Mesenchymal stem cell (in vitro differentiated cells and primary cell): Measurements from ENCODE around the gene MYB.

Experiments
- DNase-seq: peaks from one replicate; pipeline ENCODE4 v3.0.0-alpha.2; 2013
- H2AFZ ChIP-seq: one replicate; pipeline ENCODE4 v1.6.1; 2013; ENCODE audit warnings: low read depth, mild to moderate bottlenecking, control low read depth, inconsistent platforms, low read length, moderate library complexity
- H2AK5ac ChIP-seq: 2 replicates; pipeline ENCODE4 v1.6.1; 2013; ENCODE audit warnings: low read length, moderate library complexity, mild to moderate bottlenecking, inconsistent platforms; ENCODE audit not compliant: severe bottlenecking
- H2BK120ac ChIP-seq: one replicate; pipeline ENCODE4 v1.6.1; 2013; ENCODE audit warnings: low read depth, mild to moderate bottlenecking, inconsistent platforms, low read length, moderate library complexity
- H2BK12ac ChIP-seq, 2 experiments: one replicate each; pipeline ENCODE4 v1.6.1; 2013; ENCODE audit warnings: inconsistent platforms in 2 of 2, low read length in 2 of 2, mild to moderate bottlenecking in 2 of 2, moderate library complexity in 2 of 2, control low read depth in 1 of 2
- H2BK15ac ChIP-seq: one replicate; pipeline ENCODE4 v1.6.1; 2013; ENCODE audit warnings: mild to moderate bottlenecking, low read depth, inconsistent platforms; ENCODE audit not compliant: poor library complexity, severe bottlenecking
- H2BK5ac ChIP-seq: 2 replicates; pipeline ENCODE4 v1.6.1; 2013; ENCODE audit warnings: low read depth, mild to moderate bottlenecking, low read length, control low read depth, inconsistent platforms; ENCODE audit not compliant: poor library complexity, severe bottlenecking
- H3K14ac ChIP-seq, 2 experiments: one replicate each; pipeline ENCODE4 v1.6.1; 2013; ENCODE audit warnings: inconsistent platforms in 2 of 2, low read length in 2 of 2, control low read depth in 1 of 2, mild to moderate bottlenecking in 1 of 2, moderate library complexity in 1 of 2
- H3K18ac ChIP-seq, 2 experiments: one replicate each; pipeline ENCODE4 v1.6.1; 2013; ENCODE audit warnings: inconsistent platforms in 2 of 2, low read length in 2 of 2, control low read depth in 1 of 2, low read depth in 1 of 2, mild to moderate bottlenecking in 1 of 2
- H3K23ac ChIP-seq, 2 experiments: one replicate each; pipeline ENCODE4 v1.6.1; 2013; ENCODE audit warnings: inconsistent platforms in 2 of 2, low read length in 2 of 2, mild to moderate bottlenecking in 2 of 2, moderate library complexity in 2 of 2, control low read depth in 1 of 2
- H3K27ac ChIP-seq: 2 replicates; pipeline ENCODE4 v1.5.1; 2013; ENCODE audit warnings: mild to moderate bottlenecking, moderate library complexity, low read length, control low read depth, inconsistent platforms; ENCODE audit not compliant: poor library complexity, severe bottlenecking
- H3K27me3 ChIP-seq, 2 experiments: 2 replicates each; pipeline versions ENCODE4 v1.6.1 to v1.7.0; 2013; ENCODE audit warnings: low read length in 2 of 2, mild to moderate bottlenecking in 2 of 2, moderate library complexity in 2 of 2, control low read depth in 1 of 2, inconsistent platforms in 1 of 2; ENCODE audit not compliant: control insufficient read depth in 1 of 2, insufficient read depth in 1 of 2
- H3K36me3 ChIP-seq, 2 experiments: 2 replicates each; pipeline versions ENCODE4 v1.6.1 to v1.7.0; 2013; ENCODE audit warnings: low read length in 2 of 2, control low read depth in 1 of 2, inconsistent platforms in 1 of 2, low read depth in 1 of 2, mild to moderate bottlenecking in 1 of 2; ENCODE audit not compliant: insufficient read depth in 2 of 2, control insufficient read depth in 1 of 2
- H3K4ac ChIP-seq, 2 experiments: one replicate each; pipeline ENCODE4 v1.6.1; 2013; ENCODE audit warnings: inconsistent platforms in 2 of 2, low read length in 2 of 2, mild to moderate bottlenecking in 2 of 2, moderate library complexity in 2 of 2, control low read depth in 1 of 2, low read depth in 1 of 2
- H3K4me1 ChIP-seq: 2 replicates; pipeline ENCODE4 v1.6.1; 2013; ENCODE audit warnings: low read depth, low read length, control low read depth; ENCODE audit not compliant: control insufficient read depth, insufficient read depth
- H3K4me2 ChIP-seq: 2 replicates; pipeline ENCODE4 v1.6.1; 2013; ENCODE audit warnings: low read length, mild to moderate bottlenecking, inconsistent platforms; ENCODE audit not compliant: poor library complexity, severe bottlenecking
- H3K4me3 ChIP-seq, 2 experiments: 2 replicates each; pipeline versions ENCODE4 v1.5.1 to v1.7.0; 2013; ENCODE audit warnings: low read length in 2 of 2, mild to moderate bottlenecking in 2 of 2, control low read depth in 1 of 2, low read depth in 1 of 2; ENCODE audit not compliant: insufficient read depth in 1 of 2
- H3K79me1 ChIP-seq: replicated peaks from 2 replicates; pipeline ENCODE4 v1.6.1; 2013; ENCODE audit warnings: mild to moderate bottlenecking, control low read depth, low read length, inconsistent platforms; ENCODE audit not compliant: poor library complexity, severe bottlenecking
- H3K9ac ChIP-seq: 2 replicates; pipeline ENCODE4 v1.7.0; 2013; ENCODE audit warnings: mild to moderate bottlenecking, low read length, moderate library complexity
- H3K9me3 ChIP-seq: 2 replicates; pipeline ENCODE4 v1.7.0; 2013; ENCODE audit warnings: mild to moderate bottlenecking, low read length; ENCODE audit not compliant: control insufficient read depth
- H4K8ac ChIP-seq: one replicate; pipeline ENCODE4 v1.6.1; 2013; ENCODE audit warnings: inconsistent platforms, mild to moderate bottlenecking, low read length, moderate library complexity
- H4K91ac ChIP-seq: one replicate; pipeline ENCODE4 v1.6.1; 2013; ENCODE audit warnings: mild to moderate bottlenecking, low read length, inconsistent platforms
- WGBS: methylation state at CpG from one replicate; pipeline ENCODE4 v1.1.7; 2013; ENCODE audit warnings: mixed read lengths; 5-methylcytosine and 5-hydroxymethylcytosine counted together

MYB gene

GRCh38 chr6:135185483-135185882, 4.4 kb downstream of the MYB start:
- H2BK12ac ChIP-seq: no peak overlapping the region
- H3K79me1 ChIP-seq: no peaks in the 10 kb centered on the region
- H3K9me3 ChIP-seq: no peaks in the 10 kb centered on the region
- H3K4ac ChIP-seq: no peak overlapping the region
- no peak overlapping the region for H2BK120ac ChIP-seq
- H2AK5ac ChIP-seq: no peak overlapping the region
- no peak overlapping the region for H2BK15ac ChIP-seq
- no peak overlapping the region for H3K9ac ChIP-seq
- no peak overlapping the region for H2AFZ ChIP-seq
- H4K91ac ChIP-seq: no peak overlapping the region
- peaks cover 20 to 21% of the 10 kb centered on the region in 2 experiments for H3K27me3 ChIP-seq
- H2BK5ac ChIP-seq: no peak overlapping the region
- H4K8ac ChIP-seq: no peak overlapping the region
- no peak for DNase-seq
- H3K4me3 ChIP-seq: no peak overlapping the region
- H3K4me2 ChIP-seq: no peak overlapping the region
- peaks cover 25% of the 10 kb centered on the region for H3K4me1 ChIP-seq
- H3K36me3 ChIP-seq: no peaks in the 10 kb centered on the region
- H3K23ac ChIP-seq: no peak overlapping the region
- 83% methylated on average over 1 of the region's 3 CpGs for WGBS
- no peak overlapping the region for H3K27ac ChIP-seq
- no peak overlapping the region for H3K18ac ChIP-seq
- no peak overlapping the region for H3K14ac ChIP-seq

DNA sequence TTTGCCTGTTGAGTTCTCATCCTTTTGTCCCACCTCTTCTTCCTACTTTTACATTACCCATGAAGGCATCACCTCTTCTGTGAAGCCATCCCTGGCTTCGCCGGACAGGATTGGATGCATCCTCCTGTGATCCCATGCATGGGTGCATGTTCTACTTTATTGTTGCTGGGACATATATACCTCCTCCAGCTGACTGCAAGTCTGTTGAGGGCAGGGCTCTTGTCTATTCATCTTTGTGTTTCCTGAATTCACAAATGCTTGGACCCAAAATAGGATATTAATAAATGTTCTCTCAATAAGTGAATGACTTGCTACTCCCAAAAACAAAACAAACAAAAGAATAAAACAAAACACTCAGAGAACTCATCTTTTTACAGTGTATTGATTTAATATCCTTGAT, 5.1 kb downstream of the MYB start:
- no peak overlapping the region for H4K8ac ChIP-seq
- H2AFZ ChIP-seq: no peak overlapping the region
- no peak overlapping the region for H3K4ac ChIP-seq
- H3K9ac ChIP-seq: no peak overlapping the region
- H3K4me3 ChIP-seq: no peak overlapping the region
- H3K18ac ChIP-seq: no peak overlapping the region
- no peak overlapping the region for H4K91ac ChIP-seq
- no peak overlapping the region for H3K27ac ChIP-seq
- no peak overlapping the region for H3K14ac ChIP-seq
- no peak overlapping the region for H3K23ac ChIP-seq
- no peak for DNase-seq
- H2BK120ac ChIP-seq: no peak overlapping the region
- H3K4me1 ChIP-seq: peaks cover 21% of the 10 kb centered on the region
- H3K4me2 ChIP-seq: no peak overlapping the region
- no peak overlapping the region for H2AK5ac ChIP-seq
- no peaks in the 10 kb centered on the region for H3K36me3 ChIP-seq
- peaks cover 20 to 21% of the 10 kb centered on the region in 2 experiments for H3K27me3 ChIP-seq
- 100% methylated on average over 2 of the region's 2 CpGs for WGBS
- H3K9me3 ChIP-seq: no peaks in the 10 kb centered on the region
- H2BK15ac ChIP-seq: no peak overlapping the region
- no peak overlapping the region for H2BK5ac ChIP-seq
- H2BK12ac ChIP-seq: no peak overlapping the region
- no peaks in the 10 kb centered on the region for H3K79me1 ChIP-seq

- Histone ChIP-seq H3K9me3 (no peaks in the 10 kb centered on the region), H3K18ac (no peak overlapping the region), H3K36me3 (no peaks in the 10 kb centered on the region), H2BK5ac (no peak overlapping the region), H3K79me1 (no peaks in the 10 kb centered on the region), H2AFZ (no peak overlapping the region), H2BK12ac (no peak overlapping the region), H3K4ac (no peak overlapping the region), H2BK15ac (no peak overlapping the region), H2BK120ac (no peak overlapping the region), H3K4me2 (no peak overlapping the region), H3K4me1 (peaks cover 12% of the 10 kb centered on the region), H3K27me3 (peaks cover 15 to 20% of the 10 kb centered on the region in 2 experiments), H2AK5ac (no peak overlapping the region), H4K8ac (no peak overlapping the region), H3K4me3 (no peak overlapping the region), H4K91ac (no peak overlapping the region), H3K14ac (no peak overlapping the region), H3K9ac (no peak overlapping the region), H3K27ac (no peak overlapping the region), H3K23ac (no peak overlapping the region)
- 100% methylated on average over 2 of the region's 4 CpGs for WGBS
- DNase-seq: no peak
Measured at GRCh38 chr6:135187372-135187771, 6.3 kb downstream of the MYB start.

- H2BK12ac ChIP-seq: no peak overlapping the region
- no peak overlapping the region for H3K4me2 ChIP-seq
- H2BK120ac ChIP-seq: no peak overlapping the region
- H3K4ac ChIP-seq: no peak overlapping the region
- H2AFZ ChIP-seq: no peak overlapping the region
- no peak overlapping the region for H4K91ac ChIP-seq
- no peaks in the 10 kb centered on the region for H3K79me1 ChIP-seq
- DNase-seq: no peak
- no peak overlapping the region for H3K18ac ChIP-seq
- no peak overlapping the region for H2AK5ac ChIP-seq
- H3K4me3 ChIP-seq: no peak overlapping the region
- H4K8ac ChIP-seq: no peak overlapping the region
- H3K27me3 ChIP-seq: peaks cover 2 to 9% of the 10 kb centered on the region in 2 experiments
- peaks cover 1% of the 10 kb centered on the region for H3K4me1 ChIP-seq
- H3K9ac ChIP-seq: no peak overlapping the region
- no peak overlapping the region for H2BK5ac ChIP-seq
- H3K23ac ChIP-seq: no peak overlapping the region
- no peaks in the 10 kb centered on the region for H3K36me3 ChIP-seq
- no peak overlapping the region for H3K14ac ChIP-seq
- H3K9me3 ChIP-seq: no peaks in the 10 kb centered on the region
- no peak overlapping the region for H3K27ac ChIP-seq
- WGBS: 94% methylated on average over 2 of the region's 2 CpGs
- H2BK15ac ChIP-seq: no peak overlapping the region
Measured at GRCh38 chr6:135188718-135189117, 7.6 kb downstream of the MYB start.
